A549 (cell line): ENCODE measurements around the gene TMEM123. TPM values are rescaled to one million over a fixed set of nuclear protein-coding genes. Genes with fewer than 3 reads are reported as not detected.
A peak's percentile ranks its signal among the peaks of the same experiment; 100 is the strongest.

ENCODE experiments used
- ATAC-seq, 2 experiments: fragments of 200-7000 bp in 1 of 2; fragments of >200 bp in 1 of 2; cut with Nextera tagmentation in 1 of 2; cut with Tn5 transposase in 1 of 2; 3 replicates each; pipeline versions ENCODE4 v1.8.0 to v1.9.1; 2018 to 2020; ENCODE audit warnings: mild to moderate bottlenecking in 1 of 2, moderate library complexity in 1 of 2
- CTCF ChIA-PET: fragments of 300-600 bp; sonication (Branson Sonifier 250); formaldehyde crosslinking; extraction: SDS; loops from one replicate; lab custom pipeline; 2021; ENCODE audit warnings: antibody characterized with exemption, inconsistent platforms; lab: Yijun Ruan, JAX
- POLR2A ChIA-PET: fragments of 350-600 bp; formaldehyde crosslinking; extraction: SDS; loops from one replicate; lab custom pipeline; 2021; ENCODE audit warnings: antibody characterized with exemption, inconsistent platforms; lab: Yijun Ruan, JAX
- DNase-seq, 2 experiments: peaks; one replicate each; pipeline versions ENCODE4 v3.0.0 to v3.0.0-alpha.2; 2011 to 2016; ENCODE audit warnings: low read depth in 1 of 2, low spot score in 1 of 2
- FAIRE-seq: peaks from 2 replicates; lab custom pipeline; 2011; peaks lifted over from hg19 to GRCh38; lab: Jason Lieb, UNC
- H3K27ac ChIP-seq, 2 experiments: fragments of >200 bp; sonication (Bioruptor Twin); formaldehyde crosslinking; 3 replicates each; pipeline ENCODE4 v1.5.1; 2016 to 2017
- H3K4me1 ChIP-seq: fragments of >200 bp; sonication (Bioruptor Twin); formaldehyde crosslinking; 3 replicates; pipeline ENCODE4 v1.6.1; 2016
- H3K4me2 ChIP-seq: fragments of >200 bp; sonication (Bioruptor Twin); formaldehyde crosslinking; 3 replicates; pipeline ENCODE4 v1.6.1; 2016
- H3K4me3 ChIP-seq: fragments of >200 bp; sonication (Bioruptor Twin); formaldehyde crosslinking; 3 replicates; pipeline ENCODE4 v1.5.1; 2016
- H3K9me3 ChIP-seq: fragments of >200 bp; sonication (Bioruptor Twin); formaldehyde crosslinking; 3 replicates; pipeline ENCODE4 v1.6.1; 2016
- CHD2 ChIP-seq: fragments of 150-350 bp; IDR thresholded peaks from 2 replicates; pipeline ENCODE4 v1.6.1; 2014; ENCODE audit warnings: low read length; ENCODE audit not compliant: partially characterized antibody
- EHF ChIP-seq: fragments of 250-450 bp; sonication (Bioruptor Pico); IDR thresholded peaks from 2 replicates; pipeline ENCODE4 v1.5.0; 2020; ENCODE audit warnings: mild to moderate bottlenecking
- ESRRA ChIP-seq: fragments of 150-350 bp; IDR thresholded peaks from 2 replicates; pipeline ENCODE4 v1.6.1; 2014; ENCODE audit warnings: mild to moderate bottlenecking, low read length, borderline replicate concordance
- FOSB ChIP-seq: fragments of 250-450 bp; sonication (Bioruptor Pico); IDR thresholded peaks from 2 replicates; pipeline ENCODE4 v1.5.0; 2020; ENCODE audit warnings: mild to moderate bottlenecking, moderate library complexity
- FOSL2 ChIP-seq, 2 experiments: fragments of 450-650 bp in 1 of 2; fragments of >200 bp in 1 of 2; sonication (Bioruptor Twin) in 1 of 2; formaldehyde crosslinking; IDR thresholded peaks; 2 replicates each; pipeline versions ENCODE4 v1.5.0 to v1.6.1; 2016 to 2020; ENCODE audit warnings: mild to moderate bottlenecking in 1 of 2, moderate library complexity in 1 of 2
- FOXS1 ChIP-seq: fragments of 250-450 bp; sonication (Bioruptor Pico); IDR thresholded peaks from 2 replicates; pipeline ENCODE4 v1.5.0; 2020; ENCODE audit warnings: mild to moderate bottlenecking, moderate library complexity
- GATA3 ChIP-seq: IDR thresholded peaks from 2 replicates; pipeline ENCODE4 v1.6.1; 2012; ENCODE audit warnings: borderline replicate concordance
- JUN ChIP-seq, 2 experiments: fragments of >200 bp; sonication (Bioruptor Twin); formaldehyde crosslinking; IDR thresholded peaks; 2 replicates in 1 of 2; 3 replicates in 1 of 2; pipeline ENCODE4 v1.6.1; 2016 to 2017
- MYC ChIP-seq: IDR thresholded peaks from 2 replicates; pipeline ENCODE4 v1.6.1; 2012; ENCODE audit warnings: mild to moderate bottlenecking, inconsistent platforms, low read length, improper control_type of control experiment, borderline replicate concordance
- REST ChIP-seq: fragments of 200-600 bp; sonication (generic); IDR thresholded peaks from 2 replicates; pipeline ENCODE4 v1.6.1; 2016; ENCODE audit warnings: antibody characterized with exemption, mild to moderate bottlenecking, moderate library complexity
- RFX5 ChIP-seq: fragments of 450-650 bp; IDR thresholded peaks from 2 replicates; pipeline ENCODE4 v1.7.1; 2014; ENCODE audit warnings: antibody characterized with exemption, mild to moderate bottlenecking, moderate library complexity
- TP53 ChIP-seq: fragments of 250-450 bp; sonication (Bioruptor Pico); IDR thresholded peaks from 2 replicates; pipeline ENCODE4 v1.5.0; 2021; ENCODE audit warnings: mild to moderate bottlenecking, moderate library complexity
- USF2 ChIP-seq: fragments of 450-650 bp; IDR thresholded peaks from 2 replicates; pipeline ENCODE4 v1.6.1; 2014; ENCODE audit warnings: antibody characterized with exemption
- ZC3H11A ChIP-seq: fragments of 450-650 bp; IDR thresholded peaks from 2 replicates; pipeline ENCODE4 v1.6.1; 2014; ENCODE audit warnings: antibody characterized with exemption, mild to moderate bottlenecking
- WGBS: methylation state at CpG from one replicate; pipeline ENCODE4 v1.1.6; 2017; ENCODE audit errors: missing lambda C conversion rate; 5-methylcytosine and 5-hydroxymethylcytosine counted together
- polyA plus RNA-seq, 4 experiments: library from polyadenylated mRNA; depleted of rRNA in 3 of 4; stranded (reverse); fragments of >200 nt; fragmentation: RNase III in 1 of 4; extraction: RNeasy Plus Mini Kit Qiagen cat#74134 plus additional on column Dnase treatment in 1 of 4; gene quantifications; 2 replicates in 3 of 4; 3 replicates in 1 of 4; pipeline ENCODE4 v1.2.3, GENCODE V29; 2011 to 2017
- TF ChIP-seq, protein P1 (sequence below): fragments of 250-450 bp; sonication (Bioruptor Pico); IDR thresholded peaks from 2 replicates; pipeline ENCODE4 v1.5.0; 2021; ENCODE audit warnings: mild to moderate bottlenecking, moderate library complexity, borderline replicate concordance
- TF ChIP-seq, protein P2 (sequence below): fragments of >200 bp; sonication (Bioruptor Twin); formaldehyde crosslinking; IDR thresholded peaks from 3 replicates; pipeline ENCODE4 v1.5.1; 2016

The TMEM123 gene
- polyA plus RNA-seq, 2 of the 4 experiments (the other 2 are of a cell fraction), result 199 to 458 TPM

- Histone ChIP-seq H3K4me3 (no peak overlapping the region), H3K4me2 (no peak overlapping the region), H3K4me1 (peaks cover 48% of the 10 kb centered on the region), H3K27ac (peak overlapping the region in 1 of 2 experiments; percentile 81; a peak in 2 of 6 replicates), H3K9me3 (no peaks in the 10 kb centered on the region)
- FAIRE-seq, result no peak
- ChIA-PET POLR2A (no interaction called here), CTCF (interaction anchor here (1.2 kb wide), 1 partner anchor 100 kb away, joined by 3 read pairs; no protein-coding TSS in a partner anchor)
- TF ChIP-seq MYC (no peak), ZC3H11A (no peak), FOSB (CRISPR knock-in tag) (no peak), RFX5 (no peak), JUN (IDR thresholded peaks at IDR 0.05) (no peak), REST (no peak), FOXS1 (no peak), ESRRA (no peak), EHF (no peak), USF2 (no peak), CHD2 (no peak), GATA3 (no peak), TP53 (CRISPR knock-in tag) (no peak), FOSL2 (IDR thresholded peaks at IDR 0.05) (no peak), FOSL2 (CRISPR knock-in tag; IDR thresholded peaks at IDR 0.05) (no peak)
- TF ChIP-seq, protein P1, sequence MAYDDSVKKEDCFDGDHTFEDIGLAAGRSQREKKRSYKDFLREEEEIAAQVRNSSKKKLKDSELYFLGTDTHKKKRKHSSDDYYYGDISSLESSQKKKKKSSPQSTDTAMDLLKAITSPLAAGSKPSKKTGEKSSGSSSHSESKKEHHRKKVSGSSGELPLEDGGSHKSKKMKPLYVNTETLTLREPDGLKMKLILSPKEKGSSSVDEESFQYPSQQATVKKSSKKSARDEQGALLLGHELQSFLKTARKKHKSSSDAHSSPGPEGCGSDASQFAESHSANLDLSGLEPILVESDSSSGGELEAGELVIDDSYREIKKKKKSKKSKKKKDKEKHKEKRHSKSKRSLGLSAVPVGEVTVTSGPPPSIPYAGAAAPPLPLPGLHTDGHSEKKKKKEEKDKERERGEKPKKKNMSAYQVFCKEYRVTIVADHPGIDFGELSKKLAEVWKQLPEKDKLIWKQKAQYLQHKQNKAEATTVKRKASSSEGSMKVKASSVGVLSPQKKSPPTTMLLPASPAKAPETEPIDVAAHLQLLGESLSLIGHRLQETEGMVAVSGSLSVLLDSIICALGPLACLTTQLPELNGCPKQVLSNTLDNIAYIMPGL (CRISPR knock-in tag), result no peak
- TF ChIP-seq, protein P2, sequence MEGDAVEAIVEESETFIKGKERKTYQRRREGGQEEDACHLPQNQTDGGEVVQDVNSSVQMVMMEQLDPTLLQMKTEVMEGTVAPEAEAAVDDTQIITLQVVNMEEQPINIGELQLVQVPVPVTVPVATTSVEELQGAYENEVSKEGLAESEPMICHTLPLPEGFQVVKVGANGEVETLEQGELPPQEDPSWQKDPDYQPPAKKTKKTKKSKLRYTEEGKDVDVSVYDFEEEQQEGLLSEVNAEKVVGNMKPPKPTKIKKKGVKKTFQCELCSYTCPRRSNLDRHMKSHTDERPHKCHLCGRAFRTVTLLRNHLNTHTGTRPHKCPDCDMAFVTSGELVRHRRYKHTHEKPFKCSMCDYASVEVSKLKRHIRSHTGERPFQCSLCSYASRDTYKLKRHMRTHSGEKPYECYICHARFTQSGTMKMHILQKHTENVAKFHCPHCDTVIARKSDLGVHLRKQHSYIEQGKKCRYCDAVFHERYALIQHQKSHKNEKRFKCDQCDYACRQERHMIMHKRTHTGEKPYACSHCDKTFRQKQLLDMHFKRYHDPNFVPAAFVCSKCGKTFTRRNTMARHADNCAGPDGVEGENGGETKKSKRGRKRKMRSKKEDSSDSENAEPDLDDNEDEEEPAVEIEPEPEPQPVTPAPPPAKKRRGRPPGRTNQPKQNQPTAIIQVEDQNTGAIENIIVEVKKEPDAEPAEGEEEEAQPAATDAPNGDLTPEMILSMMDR, result no peak
- ATAC-seq, result no peak
- DNase-seq, result no peak
- WGBS, result 81% methylated on average over 2 of the region's 2 CpGs
These were observed 39.4 kb upstream of the TMEM123 start for GRCh38 chr11:102491969-102492368.
